HK-2 (cell line): ENCODE data around the gene CREM.
"Not testable (repeated sequence)": the region's sequence is repeated elsewhere in the genome, so short reads cannot be mapped to it uniquely, and the experiment has no call there.

Source experiments
- DNase-seq: peaks from one replicate; pipeline ENCODE4 v3.0.0-alpha.2; 2018; ENCODE audit not compliant: unreplicated experiment

The CREM gene

DNA sequence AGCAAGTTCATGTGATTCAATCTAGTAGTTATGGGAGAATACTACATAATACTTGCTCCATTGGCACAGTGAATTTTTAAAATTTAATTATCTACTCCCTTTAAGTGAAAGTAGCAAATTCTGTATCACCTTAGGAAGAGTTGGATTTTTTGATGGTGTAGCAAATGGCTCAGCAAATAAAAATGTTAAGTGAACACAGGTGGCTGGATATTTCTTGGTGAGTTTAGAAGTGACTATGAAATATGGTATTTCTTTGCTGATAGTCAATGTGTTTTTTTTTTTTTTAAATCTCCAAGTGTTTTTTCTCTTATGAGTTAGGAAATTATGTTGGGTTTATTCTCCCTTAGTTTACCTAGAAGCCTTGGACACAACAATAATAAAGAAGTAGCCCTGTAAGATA is 67.8 kb downstream of the CREM start:
- no peak for DNase-seq

DNA sequence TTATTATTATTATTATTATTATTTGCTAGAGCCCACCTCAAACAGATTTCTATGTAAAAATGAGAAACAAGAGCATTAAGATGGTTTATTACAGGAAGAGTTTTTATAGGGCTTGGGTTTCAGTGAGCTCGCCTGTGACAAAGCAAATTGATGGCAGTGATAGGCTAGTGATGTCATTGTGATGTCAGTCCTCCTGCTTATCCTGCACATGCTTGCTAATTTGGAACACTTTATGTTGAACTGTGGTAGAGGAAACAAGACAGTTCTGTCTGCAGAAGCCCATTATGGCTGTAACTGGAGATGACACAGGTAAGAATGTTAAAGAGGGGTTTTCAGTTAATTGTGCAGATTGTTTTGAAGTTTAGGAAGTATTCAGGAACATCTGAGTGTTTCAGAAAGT is 68.3 kb downstream of the CREM start:
- DNase-seq, result no peak

DNA sequence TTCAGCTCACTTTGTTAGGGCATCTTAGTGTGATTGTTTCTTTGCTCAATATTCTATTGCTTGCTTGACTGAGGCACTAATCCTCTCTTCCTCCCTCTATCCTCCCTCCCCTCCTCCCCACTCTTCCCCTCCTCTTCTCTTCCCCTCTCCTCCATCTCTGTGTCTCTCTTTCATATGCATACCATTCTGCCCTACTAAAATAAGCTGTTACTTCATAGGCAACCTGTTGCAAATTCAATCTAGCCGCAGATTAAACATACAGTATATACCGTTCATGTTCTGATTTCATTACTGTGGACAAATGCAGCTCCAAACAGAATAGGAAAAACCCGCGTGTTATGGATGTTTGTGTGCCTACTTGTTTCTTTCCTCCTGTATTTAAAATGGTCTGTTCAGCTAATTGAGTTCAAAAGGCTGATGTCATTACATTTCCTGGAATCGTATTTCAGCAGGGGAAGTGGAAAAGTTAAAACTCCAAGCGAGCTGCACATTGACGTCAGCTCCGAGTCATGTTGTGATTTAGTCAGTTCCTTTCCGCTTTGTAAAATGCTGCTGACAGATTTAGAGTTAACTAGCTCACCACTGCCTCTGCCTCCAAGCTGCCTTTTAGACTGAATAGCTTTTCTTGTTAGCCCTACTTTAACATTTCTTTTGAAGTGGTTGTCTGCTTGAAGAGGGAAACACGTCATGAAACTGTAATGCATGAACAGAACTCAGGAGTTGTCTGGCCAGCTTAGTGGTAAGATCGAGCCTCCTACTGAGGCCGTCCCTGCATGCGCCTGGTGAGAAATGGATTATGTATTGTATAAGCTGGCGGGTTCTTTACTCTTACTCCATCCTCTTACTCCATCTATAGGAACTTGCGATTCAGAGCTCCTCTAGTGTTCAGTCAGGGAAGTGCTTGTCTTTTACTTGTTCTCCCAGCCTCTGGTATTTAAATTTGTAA is 69.0 kb downstream of the CREM start:
- DNase-seq, result peak; percentile 65

DNA sequence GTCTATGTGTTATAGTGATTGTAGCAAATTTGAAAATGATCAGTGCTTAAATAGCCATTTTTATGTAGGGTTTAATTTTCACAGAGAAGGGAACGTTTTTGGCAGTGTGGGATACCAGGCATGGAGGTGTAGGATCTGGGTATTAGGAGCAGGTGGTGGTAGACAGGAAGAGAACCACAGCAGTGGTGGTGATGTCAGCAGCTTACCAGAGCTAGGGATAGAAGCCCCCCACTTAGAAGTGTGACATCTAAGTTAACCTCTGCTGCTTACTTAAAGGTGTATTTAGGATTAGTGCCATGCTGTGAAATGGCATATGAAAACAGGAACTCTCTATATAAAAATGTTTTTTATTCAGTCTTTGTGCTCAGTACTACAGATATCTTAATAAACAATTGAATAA is 73.8 kb downstream of the CREM start:
- DNase-seq, result no peak

DNA sequence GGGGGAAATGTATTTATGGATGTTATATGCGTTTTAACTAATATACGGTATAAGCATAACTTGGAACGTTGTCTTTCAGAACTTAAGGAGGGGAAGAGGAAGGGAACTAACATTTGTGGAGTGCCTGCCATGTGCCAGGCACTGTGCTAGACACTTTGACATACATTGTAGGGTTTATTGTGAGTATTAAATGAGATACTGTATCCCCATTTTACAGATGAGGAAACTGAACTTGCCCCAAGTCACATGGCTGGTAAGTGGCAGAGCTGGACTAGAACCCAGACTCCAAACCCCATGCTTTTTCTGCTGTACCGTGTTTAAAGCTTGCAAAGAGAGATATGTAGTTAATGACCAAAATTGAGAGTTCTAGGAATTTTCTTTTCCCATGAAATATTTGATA is 74.6 kb downstream of the CREM start:
- no peak for DNase-seq

DNA sequence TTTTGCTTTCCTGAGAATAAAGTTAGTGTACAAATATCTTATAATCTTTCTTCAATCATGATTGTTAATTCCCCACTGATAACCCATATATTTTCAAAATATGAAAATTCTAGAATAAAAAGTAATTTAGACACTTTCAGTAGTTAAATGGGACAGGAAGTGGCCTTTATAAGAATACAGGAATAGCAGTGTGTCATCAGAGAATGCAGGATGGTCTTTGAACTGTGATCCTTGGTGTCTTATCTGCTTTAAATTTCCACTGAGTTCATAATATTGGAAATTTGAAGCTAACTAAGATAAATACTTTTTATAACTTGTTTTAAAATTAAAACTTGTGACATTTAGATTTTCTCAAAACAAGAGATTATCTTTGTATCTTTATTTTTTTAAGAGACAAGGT is 75.4 kb downstream of the CREM start:
- DNase-seq, result no peak

DNA sequence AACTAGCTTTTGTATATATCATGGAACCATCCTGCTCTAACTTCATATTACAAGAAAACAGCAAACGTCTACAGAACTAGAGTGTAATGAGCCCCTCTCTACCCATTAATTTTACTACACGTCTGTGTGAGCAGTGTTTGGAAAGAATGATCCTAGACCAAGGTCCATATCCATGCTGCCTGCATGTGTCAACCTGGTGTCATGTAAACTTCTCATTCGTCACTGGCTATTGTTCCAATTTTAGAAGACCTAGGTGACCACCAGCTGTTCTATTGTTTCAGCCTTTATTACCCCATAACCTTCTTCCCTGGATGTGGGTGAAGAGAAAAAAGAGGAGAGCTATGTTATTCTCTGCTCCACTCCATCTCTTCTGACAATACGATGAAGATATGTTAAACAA is 77.1 kb downstream of the CREM start:
- no peak for DNase-seq

DNA sequence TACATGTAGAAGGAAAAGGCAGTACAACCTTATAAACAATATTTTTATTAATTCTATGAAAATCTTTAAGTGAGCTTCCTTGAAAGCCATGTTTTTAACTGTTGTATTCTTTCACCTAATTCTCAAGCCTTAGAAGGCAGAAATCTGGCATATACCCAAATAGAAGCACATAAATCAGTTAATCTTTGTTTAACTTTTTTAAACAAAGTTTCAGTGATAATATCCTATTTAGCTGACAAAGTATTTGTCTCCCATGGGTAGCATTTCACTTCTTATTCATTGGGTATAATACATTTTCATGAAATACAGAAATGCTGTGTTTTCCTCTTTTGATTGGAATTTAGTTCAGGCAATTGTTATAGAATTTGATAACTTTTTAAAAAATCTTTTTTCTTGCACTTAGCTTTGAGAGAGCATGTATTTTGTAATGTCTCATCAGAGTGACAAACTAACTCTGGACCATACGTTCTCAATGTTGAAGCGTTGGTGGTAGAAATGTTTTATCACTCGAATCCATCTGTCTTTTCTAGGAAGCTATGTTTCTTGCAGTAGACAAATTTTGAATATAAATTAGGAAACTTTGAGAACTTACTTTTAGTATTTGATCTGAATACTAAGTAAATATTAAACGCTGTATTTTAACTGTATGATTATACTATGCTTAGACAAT is 78.1 kb downstream of the CREM start:
- no peak for DNase-seq

DNA sequence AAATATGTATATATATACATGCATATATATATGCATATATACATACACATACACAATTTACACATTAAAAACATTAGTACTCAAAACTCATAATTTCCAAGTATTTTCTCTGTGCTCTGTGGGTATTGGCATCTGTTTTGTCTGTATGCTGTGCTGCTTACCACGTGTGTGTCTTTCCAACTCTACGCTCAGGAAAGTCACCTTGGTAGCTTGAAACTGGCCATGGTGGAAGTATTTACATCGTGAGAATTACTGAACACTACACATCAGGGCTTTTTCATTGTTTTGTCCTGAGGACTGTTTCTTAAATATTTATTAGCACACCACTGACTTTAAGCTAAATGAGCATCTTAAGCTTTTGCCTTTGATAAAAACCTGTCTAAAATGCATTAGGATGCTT is 79.6 kb downstream of the CREM start:
- no peak for DNase-seq

DNA sequence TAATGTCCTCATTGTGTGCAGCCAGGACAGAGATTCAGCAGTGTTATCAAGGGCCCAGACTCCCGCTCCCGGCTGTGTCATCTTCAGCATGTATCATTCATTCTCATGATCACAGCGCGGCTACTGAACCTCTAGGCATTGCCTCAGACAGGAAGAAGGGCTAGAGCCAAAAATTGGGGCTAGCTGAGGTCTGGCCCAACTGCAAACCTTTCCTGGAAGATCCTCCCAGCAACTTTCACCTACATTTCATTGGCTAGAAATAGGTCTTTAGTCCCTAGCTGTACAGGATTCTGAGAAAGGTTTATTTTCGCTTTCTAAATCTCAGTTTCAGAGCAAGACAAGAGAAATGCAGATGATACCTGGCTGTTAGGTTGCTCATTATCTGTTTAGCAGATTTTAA is 81.9 kb downstream of the CREM start:
- no peak for DNase-seq

DNA sequence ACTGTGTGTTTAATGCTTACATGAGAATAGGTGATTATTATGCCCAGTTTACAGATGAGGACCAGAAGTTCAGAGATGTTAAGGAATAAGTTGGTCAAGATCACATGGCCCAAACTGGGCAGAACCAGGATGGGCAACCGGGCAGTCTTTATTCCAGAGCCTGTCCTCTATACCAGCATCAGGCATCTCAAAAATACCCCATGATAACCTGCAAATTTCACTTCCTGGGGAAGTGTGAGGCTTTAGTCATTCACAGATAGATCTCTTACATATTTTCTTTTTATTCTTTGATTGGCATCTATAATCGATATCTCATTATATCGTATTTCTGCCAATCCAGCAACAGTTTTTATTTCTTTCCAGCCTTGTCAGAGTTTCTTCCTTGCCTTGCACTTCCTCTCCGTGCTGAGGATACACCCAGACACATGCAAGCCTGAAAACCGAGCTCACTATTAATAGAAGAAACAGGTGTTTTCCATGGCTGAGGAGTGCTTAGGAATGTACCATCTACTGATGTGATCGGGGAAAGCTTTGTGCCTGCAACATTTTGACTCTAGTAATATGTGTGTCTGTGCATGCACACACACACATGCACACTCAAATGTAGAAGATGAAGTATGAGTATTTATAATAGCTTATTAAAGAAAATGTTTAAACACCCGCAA is 82.4 kb downstream of the CREM start:
- DNase-seq, result no peak

DNA sequence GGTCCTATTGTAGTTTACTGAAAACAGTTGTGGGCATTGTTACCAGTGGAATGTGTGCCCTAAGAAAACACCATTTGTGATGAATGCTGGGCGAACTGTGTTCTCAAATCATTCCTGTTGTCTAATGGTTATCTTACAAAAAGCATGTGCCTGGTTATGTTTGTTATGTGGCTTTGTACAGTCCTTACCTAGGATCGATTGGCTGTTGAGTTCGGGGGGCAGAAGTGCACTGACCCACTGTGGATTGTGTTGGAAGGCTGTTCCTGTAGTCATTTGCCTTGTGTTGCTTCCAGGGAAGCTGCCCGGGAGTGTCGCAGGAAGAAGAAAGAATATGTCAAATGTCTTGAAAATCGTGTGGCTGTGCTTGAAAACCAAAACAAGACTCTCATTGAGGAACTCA is 84.3 kb downstream of the CREM start:
- no peak for DNase-seq

DNA sequence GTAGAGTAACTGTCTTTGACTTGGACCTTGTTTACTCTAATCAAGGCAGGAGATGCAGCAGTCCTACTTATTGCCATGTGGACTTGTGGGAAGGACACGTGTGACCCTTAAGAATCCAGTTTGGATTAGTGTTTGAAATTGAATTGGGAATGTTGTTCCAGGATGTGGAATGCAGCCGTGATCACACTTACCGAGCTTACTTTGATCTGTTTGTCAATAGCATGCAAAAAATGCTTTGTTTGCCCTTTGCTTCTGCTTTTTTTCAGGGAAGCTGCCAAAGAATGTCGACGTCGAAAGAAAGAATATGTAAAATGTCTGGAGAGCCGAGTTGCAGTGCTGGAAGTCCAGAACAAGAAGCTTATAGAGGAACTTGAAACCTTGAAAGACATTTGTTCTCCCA is 84.7 kb downstream of the CREM start:
- DNase-seq, result no peak

DNA sequence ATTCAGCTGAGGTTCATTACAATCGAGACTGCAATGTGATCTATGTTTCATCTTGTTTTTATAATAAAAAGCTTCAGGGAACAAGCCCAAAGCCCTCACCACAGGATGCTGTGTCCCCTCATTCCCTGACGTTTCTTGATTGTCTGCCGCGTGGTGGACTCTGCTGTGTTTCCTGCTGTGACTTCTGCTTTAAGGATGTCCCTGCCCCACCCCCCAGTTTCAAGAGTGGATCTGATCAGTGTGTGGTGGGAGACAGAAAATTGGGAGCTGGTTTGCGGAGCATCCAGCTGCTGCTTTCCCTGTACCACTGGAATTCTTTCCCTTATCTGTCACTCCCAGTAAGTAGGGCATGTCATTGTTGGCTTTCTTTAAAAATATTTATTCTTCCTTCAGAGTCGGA is 86.2 kb downstream of the CREM start:
- DNase-seq, result no peak

DNA sequence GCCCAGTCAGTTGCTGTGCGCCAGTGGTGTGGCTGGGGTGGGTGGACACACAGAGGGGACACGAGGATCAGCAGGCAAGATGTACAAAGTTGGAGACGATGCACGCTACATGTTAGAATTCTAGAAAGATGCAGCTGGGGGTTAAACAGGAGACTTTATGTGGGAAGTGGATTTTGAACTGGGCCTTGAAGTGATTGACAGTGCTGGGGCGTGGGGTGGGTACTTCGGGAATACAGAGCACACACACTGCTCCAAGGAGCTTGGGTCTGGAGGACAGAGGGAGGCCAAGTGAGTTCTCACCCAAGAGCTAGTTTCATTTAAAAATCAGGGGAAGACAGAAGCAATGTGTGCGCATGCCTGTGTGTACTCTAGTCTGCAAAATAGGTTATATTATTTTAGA is 87.1 kb downstream of the CREM start:
- no peak for DNase-seq

DNA sequence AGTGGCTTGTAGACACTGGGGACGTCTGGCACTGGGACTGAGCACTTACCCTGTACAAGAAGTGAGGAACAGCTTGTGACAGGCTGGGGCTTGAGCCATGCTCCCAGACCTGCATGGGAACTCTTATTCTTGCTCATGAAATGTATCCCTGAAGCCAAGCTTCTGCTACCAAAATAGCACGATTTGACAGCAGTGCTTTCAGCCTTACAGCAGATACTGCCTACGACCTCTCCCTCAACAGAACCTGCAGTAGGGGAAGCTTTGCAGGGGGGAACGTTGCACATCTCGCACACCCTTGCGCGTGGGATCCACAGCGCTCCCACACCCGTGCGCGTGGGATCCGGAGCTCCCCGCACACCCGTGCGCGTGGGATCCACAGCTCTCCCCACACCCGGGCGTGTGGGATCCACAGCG is 88.0 kb downstream of the CREM start:
- DNase-seq, result no peak

DNA sequence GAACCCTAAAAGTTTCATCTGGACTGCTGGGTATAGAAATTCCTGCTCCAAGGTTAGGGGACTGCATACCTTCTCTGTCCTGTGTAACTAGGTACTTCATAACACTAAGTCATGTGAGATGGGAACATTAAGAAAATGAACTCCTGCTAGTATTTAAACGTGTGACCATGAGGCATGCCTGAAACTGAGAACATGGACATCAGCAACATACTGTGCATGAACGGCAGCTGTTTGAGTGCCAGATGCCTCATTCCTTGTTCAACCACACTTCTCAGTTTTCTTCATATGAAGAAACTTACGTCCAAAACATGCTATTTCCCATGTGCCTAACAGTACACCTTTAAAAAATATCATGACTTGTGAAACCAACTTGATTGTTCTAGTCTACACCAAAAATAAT is 88.5 kb downstream of the CREM start:
- DNase-seq, result no peak

DNA sequence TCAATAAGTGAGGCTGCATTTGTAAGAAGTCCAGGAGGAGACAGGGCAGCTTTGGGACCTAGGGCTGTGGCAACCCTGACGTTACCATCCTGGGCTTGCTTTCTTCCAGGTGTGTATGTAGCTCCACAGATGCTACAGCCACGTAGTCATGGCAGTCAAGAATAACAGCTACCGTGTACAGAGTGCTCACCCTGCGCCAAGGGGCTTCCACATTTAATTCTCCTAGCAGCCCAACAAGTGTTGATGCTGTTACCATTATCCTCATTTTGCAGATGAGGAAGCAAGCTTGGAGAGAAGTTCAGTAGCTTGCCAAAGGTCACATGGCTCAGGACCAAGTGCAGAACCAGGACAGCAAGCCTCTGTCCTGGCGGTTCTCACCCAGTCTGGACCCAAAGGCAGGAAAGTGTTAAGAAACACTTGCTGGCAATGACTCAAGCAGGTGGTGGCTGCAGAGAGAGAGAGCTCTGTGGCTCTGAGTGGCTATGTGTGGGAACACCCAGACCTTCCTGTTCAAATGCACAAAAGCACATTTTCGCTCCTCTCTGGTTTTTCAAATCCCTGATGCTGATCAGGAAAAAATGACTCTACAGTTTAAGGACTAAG is 89.8 kb downstream of the CREM start:
- peak; percentile 4 for DNase-seq

DNA sequence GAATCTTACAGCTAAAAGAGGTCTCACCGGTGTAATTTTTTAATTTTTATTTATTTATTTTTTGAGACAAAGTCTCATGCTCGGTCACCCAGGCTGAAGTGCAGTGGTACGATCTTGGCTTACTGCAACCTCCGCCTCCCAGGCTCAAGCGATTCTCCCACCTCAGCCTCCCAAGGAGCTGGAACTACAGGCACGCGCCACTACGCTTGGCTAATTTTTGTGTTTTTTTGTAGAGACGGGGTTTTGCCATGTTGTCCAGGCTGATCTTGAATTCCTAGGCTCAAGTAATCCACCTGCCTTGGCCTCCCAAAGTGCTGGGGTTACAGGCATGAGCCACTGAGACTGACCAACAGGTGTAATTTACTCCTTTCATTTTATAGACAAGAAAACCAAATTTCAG is 90.3 kb downstream of the CREM start:
- DNase-seq, result not testable (repeated sequence)

DNA sequence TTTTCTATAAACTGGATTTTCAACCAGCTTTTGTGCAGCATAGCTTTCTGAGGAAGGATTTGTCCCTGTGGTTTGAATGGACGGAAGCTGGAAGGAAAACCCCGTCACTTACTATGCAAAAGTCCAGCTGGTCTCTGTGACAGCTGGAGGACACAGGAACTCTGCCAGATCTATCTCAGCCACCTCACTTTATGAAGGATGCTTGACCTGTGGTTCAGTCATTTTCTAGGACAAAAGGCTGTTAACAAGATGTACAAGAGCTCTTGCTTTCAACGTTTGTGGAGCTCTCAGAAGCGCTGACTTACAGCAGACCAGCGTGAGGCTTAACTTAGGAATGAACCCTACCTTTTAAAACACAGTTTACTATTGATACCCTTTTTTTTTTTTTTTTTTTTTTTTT is 90.8 kb downstream of the CREM start:
- no peak for DNase-seq

DNA sequence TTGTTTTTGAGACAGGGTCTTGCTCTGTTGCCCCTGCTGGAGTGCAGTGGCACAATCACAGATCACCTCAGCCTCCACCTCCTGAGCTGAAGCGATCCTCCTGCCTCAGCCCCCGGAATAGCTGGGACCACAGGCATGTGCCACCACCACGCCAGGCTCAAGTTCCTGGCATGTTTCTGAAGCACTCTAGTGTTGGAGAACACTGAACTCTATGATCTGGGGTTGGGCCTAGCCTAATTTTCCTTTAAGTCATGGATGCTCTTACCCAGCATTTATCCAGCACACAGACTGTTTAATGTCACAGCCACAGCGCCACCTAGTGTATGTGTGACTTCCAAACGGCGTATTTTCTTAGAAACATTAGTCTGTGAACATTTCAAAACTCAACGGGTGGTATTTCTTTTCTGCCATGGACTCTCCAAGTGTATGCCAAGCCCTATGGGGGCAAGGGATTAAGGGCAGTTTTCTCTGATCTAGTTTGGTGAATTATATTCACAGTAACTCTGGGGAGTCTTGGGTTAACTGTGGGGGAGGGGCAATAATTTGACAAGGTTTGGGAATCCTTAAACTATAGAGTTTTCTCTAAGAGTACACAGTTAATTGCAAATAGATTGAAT is 91.8 kb downstream of the CREM start:
- peak; percentile 49 for DNase-seq

DNA sequence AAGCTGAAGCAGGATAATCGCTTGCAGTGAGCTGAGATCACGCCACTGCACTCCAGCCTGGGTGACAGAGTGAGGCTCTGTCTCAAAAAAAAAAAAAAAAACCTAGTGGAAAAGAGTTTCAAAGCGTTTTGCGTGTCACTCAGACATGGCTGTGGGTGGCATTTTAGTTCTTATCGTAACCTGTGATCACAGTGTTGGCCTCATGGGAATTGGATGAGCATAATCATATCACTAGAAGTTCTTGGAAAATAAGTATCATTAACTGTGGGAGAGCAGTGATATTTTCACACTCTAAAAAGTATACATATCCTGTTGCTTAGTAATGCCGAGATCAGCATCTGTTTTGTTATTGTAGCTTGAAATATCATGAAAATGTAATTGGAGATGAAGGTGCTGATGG is 92.6 kb downstream of the CREM start:
- no peak for DNase-seq
